Cardiac muscle cell (in vitro differentiated cells and primary cell): ENCODE measurements around the gene FBXO24. TPM values are rescaled to one million over a fixed set of nuclear protein-coding genes. Genes with fewer than 3 reads are reported as not detected.
A peak's percentile ranks its signal among the peaks of the same experiment; 100 is the strongest.

ENCODE experiments used
- DNase-seq, 2 donors: peaks; one replicate each; pipeline versions ENCODE4 v3.0.0 to v3.0.0-alpha.2; 2010 to 2017; ENCODE audit warnings: low read depth in 1 of 2, low spot score in 1 of 2
- H3K27ac ChIP-seq: fragments of 200-600 bp; sonication (generic); 2 replicates; pipeline ENCODE4 v1.5.1; 2016
- H3K27me3 ChIP-seq: fragments of 200-600 bp; sonication (generic); 2 replicates; pipeline ENCODE4 v1.6.0; 2016; ENCODE audit warnings: control low read depth
- H3K36me3 ChIP-seq: fragments of 200-600 bp; sonication (generic); 2 replicates; pipeline ENCODE4 v1.5.1; 2016; ENCODE audit warnings: control low read depth
- H3K4me1 ChIP-seq: fragments of 200-600 bp; sonication (generic); 2 replicates; pipeline ENCODE4 v1.8.1; 2017; ENCODE audit warnings: low read depth, mild to moderate bottlenecking, mixed run types
- H3K4me3 ChIP-seq: fragments of 200-600 bp; sonication (generic); 2 replicates; pipeline ENCODE4 v1.5.1; 2016; ENCODE audit warnings: mild to moderate bottlenecking
- H3K9me3 ChIP-seq: fragments of 200-600 bp; sonication (generic); 2 replicates; pipeline ENCODE4 v1.5.1; 2017; ENCODE audit warnings: low read depth, mild to moderate bottlenecking, control low read depth
- polyA plus RNA-seq: library from polyadenylated mRNA; unstranded; fragments of >200 nt; fragmentation: Nextera tagmentation; extraction: Ambion mirVana; gene quantifications from 2 replicates; pipeline ENCODE4 v1.2.1, GENCODE V29; 2016
- total RNA-seq: library from RNA; depleted of rRNA; stranded (reverse); fragments of >200 nt; gene quantifications from 2 replicates; pipeline ENCODE4 v1.2.3, GENCODE V29; 2016
- TF ChIP-seq, protein P1 (sequence below): IDR thresholded peaks from 2 replicates; pipeline ENCODE4 v1.5.1; 2012; ENCODE audit warnings: low read depth, mild to moderate bottlenecking, low read length

Gene FBXO24
- total and polyA plus RNA-seq, 2 experiments from 2014 or later, result 1.9 to 2.3 TPM

DNA sequence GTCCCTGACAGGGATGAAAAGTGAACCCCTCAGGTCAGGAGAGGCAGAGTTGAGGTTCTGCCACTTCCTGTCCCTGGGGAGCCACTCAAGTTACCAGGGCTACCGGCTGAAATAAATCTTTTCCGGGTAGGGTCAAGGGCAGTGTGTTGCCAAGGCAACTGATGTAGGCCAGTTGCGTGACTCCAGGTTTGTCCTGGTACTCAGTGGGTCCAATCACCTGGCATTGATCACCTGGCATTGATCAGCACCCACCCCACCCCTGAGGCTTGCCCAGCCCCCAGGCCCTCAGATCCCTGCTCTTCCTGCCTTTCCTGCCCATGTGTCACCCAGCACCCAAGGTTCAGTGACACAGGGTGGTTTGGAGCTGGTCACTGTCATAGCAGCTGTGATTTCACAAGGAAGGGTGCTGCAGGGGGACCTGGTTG, 18.4 kb upstream of the FBXO24 start:
- H3K36me3 ChIP-seq, result no peaks in the 10 kb centered on the region
- no peak overlapping the region for H3K27ac ChIP-seq
- no peak for DNase-seq
- H3K9me3 ChIP-seq, result no peaks in the 10 kb centered on the region
- peaks cover 12% of the 10 kb centered on the region for H3K4me1 ChIP-seq
- H3K27me3 ChIP-seq, result no peaks in the 10 kb centered on the region
- TF ChIP-seq, protein P1, sequence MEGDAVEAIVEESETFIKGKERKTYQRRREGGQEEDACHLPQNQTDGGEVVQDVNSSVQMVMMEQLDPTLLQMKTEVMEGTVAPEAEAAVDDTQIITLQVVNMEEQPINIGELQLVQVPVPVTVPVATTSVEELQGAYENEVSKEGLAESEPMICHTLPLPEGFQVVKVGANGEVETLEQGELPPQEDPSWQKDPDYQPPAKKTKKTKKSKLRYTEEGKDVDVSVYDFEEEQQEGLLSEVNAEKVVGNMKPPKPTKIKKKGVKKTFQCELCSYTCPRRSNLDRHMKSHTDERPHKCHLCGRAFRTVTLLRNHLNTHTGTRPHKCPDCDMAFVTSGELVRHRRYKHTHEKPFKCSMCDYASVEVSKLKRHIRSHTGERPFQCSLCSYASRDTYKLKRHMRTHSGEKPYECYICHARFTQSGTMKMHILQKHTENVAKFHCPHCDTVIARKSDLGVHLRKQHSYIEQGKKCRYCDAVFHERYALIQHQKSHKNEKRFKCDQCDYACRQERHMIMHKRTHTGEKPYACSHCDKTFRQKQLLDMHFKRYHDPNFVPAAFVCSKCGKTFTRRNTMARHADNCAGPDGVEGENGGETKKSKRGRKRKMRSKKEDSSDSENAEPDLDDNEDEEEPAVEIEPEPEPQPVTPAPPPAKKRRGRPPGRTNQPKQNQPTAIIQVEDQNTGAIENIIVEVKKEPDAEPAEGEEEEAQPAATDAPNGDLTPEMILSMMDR, result no peak
- H3K4me3 ChIP-seq, result no peak overlapping the region

DNA sequence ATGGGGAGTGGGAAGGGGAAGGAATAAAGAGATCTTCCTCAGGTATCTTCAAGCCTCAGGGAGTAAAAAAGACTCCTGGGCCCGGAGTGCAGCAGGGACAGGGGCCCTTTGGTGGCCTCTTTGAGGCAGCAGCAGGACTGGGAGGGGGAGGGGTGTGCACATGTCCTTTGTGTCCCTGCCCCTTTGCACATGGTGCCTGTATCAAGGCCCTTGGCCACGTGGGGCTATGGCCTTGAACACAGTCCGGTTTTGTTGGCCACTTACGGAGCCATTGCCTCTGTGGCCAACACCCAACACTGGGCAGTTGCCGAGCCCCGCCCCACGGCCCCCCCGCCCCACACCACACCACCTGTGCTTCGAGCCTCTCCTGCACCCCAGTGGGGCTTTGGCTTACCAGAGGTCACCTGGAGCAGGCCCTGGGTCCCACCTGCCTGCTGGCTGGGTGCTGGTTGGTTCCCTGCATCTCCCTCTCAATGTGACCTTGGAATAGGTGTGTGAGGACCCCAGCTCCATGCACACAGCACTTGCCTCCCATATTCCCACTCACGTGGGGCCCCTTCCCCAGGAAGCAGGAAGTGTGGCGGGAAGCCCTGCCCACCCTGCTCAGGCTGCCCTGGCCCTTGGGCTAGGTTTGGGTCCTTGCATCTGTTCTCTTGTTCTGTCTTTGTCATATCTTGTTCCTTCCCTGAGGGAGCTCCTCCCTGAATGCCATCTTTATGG, 17.8 kb upstream of the FBXO24 start:
- DNase-seq, result no peak
- Histone ChIP-seq H3K4me1 (peaks cover 12% of the 10 kb centered on the region), H3K27me3 (no peaks in the 10 kb centered on the region), H3K4me3 (no peak overlapping the region), H3K27ac (no peak overlapping the region), H3K9me3 (no peaks in the 10 kb centered on the region), H3K36me3 (no peaks in the 10 kb centered on the region)
- TF ChIP-seq, protein P1, result no peak

DNA sequence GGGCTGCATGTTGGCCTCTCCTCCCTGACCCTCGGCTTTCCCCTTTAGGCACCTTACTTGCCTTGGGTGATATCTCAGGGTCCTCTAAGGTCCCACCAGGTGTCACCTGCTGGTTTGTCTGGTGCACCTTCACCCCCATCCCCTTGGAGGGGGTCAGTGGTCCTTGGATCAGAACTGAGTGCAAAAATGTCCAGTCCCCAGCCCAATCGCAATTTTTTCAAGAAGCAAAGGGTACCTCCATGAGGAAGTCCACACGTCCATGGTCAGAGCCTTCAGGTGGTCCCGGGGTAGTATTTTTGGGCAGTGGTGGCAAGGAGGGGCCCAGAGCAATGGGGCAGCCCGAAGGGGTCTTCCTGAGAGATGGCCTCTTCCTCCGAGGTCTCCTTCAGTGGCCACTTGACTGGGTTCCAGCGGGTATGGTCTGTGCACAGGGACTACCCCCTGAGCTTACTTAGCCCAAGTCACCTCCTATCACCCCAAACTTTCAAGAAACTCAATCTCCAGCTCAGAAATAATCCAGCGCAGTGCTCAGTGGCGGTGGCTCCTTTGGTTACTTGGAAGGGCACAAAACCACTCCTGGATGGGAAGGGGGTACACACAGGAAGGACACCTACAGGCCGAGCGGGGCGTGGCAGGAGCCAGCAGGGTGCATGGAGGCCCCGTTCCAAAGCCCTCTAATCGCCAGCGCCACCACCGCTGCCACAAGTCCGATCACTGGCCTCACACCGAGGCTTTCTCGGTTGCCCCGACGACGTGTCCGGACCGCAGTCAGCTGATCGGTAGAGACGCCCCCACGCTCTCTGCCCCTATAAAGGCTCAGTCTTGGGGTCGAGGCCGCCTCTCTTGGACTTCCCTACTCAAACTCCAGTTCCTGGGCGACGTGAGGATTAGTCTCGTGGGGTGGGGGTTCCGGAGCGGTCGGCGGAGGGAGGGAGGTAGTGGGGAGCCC, 17.0 kb upstream of the FBXO24 start:
- no peaks in the 10 kb centered on the region for H3K27me3 ChIP-seq
- H3K9me3 ChIP-seq, result no peaks in the 10 kb centered on the region
- peak; percentile 61 to 72 for DNase-seq
- peak overlapping the region; percentile 20 for H3K4me3 ChIP-seq
- no peak overlapping the region for H3K27ac ChIP-seq
- TF ChIP-seq, protein P1, result peak; percentile 46
- peaks cover 12% of the 10 kb centered on the region for H3K4me1 ChIP-seq
- H3K36me3 ChIP-seq, result no peaks in the 10 kb centered on the region

DNA sequence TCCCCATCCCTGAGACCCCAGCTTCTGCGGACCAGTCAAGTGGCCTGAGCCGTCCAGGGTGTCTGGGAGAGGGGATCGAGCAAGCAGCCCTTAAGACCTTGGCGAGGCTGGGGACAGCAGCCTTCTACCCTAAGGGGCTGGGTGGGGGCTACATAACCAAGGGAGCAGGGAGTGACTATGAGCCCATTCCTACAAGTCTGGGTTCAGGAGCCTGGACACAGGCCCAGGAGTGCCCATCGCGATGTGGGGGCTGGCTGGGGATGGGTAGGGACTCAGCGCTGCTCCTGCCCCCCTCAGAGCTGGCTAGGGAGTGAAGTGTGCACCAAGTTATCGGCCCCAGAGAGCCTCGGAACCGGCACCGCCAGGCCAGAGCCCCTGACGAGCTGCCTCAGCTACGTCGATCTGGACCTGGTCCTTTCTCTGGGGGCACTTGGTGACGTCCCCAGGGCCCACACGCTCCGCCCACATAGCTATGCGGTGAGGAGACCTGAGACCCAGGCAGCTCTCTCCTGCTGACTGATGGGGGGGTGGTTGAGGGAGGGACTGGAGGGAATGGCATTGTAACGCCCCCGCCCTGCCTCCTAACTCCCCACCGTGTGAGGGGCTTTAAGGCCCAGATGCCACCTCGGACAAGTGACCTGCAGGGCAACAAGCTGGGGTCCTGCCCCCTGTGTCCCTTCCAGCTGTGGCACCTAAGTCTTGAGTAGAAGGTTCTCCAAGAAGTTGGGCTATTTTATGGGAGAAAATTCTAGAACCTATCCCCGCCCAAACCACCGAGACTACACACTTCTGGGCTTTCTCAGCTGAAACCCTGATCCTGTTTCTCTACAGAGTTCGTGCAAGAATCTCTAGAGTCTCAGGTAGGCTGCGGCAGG, 14.9 kb upstream of the FBXO24 start:
- DNase-seq, result peak in 1 of 2 donors; percentile 25
- no peaks in the 10 kb centered on the region for H3K27me3 ChIP-seq
- peaks cover 12% of the 10 kb centered on the region for H3K4me1 ChIP-seq
- no peaks in the 10 kb centered on the region for H3K36me3 ChIP-seq
- H3K27ac ChIP-seq, result no peak overlapping the region
- TF ChIP-seq, protein P1, result no peak
- no peak overlapping the region for H3K4me3 ChIP-seq
- no peaks in the 10 kb centered on the region for H3K9me3 ChIP-seq

DNA sequence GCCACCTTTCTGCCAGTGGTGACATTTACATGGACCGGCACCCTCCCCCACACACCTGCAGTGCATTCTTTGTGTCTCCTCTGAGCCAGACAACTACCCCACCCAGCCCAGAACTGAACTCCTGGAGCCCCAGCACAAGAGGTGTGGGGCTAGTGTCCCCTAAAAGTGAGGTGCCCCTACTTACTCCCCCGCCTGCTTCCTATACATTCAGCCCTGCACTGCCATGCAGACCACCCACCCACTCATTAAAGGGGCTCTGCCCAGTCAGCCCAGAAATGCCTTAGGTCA, 14.4 kb upstream of the FBXO24 start:
- Histone ChIP-seq H3K4me1 (peaks cover 12% of the 10 kb centered on the region), H3K36me3 (no peaks in the 10 kb centered on the region), H3K27ac (no peak overlapping the region), H3K9me3 (no peaks in the 10 kb centered on the region), H3K27me3 (no peaks in the 10 kb centered on the region), H3K4me3 (no peak overlapping the region)
- no peak for DNase-seq
- TF ChIP-seq, protein P1, result no peak
